KMS-11 (cell line): Measurements from ENCODE around the gene HTR1E.
A peak's percentile ranks its signal among the peaks of the same experiment; 100 is the strongest.

ENCODE experiments used
- H2AFZ ChIP-seq: fragments of 200-600 bp; sonication (generic); 2 replicates; pipeline ENCODE4 v1.6.1; 2016; ENCODE audit warnings: antibody characterized with exemption, mixed run types, low read depth
- H3K27ac ChIP-seq: fragments of 200-600 bp; sonication (generic); 2 replicates; pipeline ENCODE4 v1.6.1; 2016; ENCODE audit warnings: mild to moderate bottlenecking, mixed run types
- H3K27me3 ChIP-seq: fragments of 200-600 bp; sonication (generic); 2 replicates; pipeline ENCODE4 v1.6.1; 2017; ENCODE audit warnings: mild to moderate bottlenecking, low read depth, mixed run types, moderate library complexity; ENCODE audit not compliant: insufficient read depth
- H3K36me3 ChIP-seq: fragments of 200-600 bp; sonication (generic); 2 replicates; pipeline ENCODE4 v1.6.1; 2017; ENCODE audit warnings: mild to moderate bottlenecking, mixed run types; ENCODE audit not compliant: insufficient read depth
- H3K4me1 ChIP-seq: fragments of 200-600 bp; sonication (generic); 2 replicates; pipeline ENCODE4 v1.6.1; 2016; ENCODE audit warnings: mild to moderate bottlenecking, low read depth, mixed run types; ENCODE audit not compliant: poor library complexity, severe bottlenecking
- H3K4me2 ChIP-seq: fragments of 200-600 bp; sonication (generic); 2 replicates; pipeline ENCODE4 v1.7.0; 2016; ENCODE audit warnings: mild to moderate bottlenecking, mixed run types
- H3K4me3 ChIP-seq: fragments of 200-600 bp; sonication (generic); IDR thresholded peaks from 2 replicates; pipeline ENCODE4 v1.6.1; 2017; ENCODE audit warnings: low read depth, low read length, mixed read lengths; ENCODE audit not compliant: insufficient read depth
- H3K79me2 ChIP-seq: fragments of 200-600 bp; sonication (generic); 2 replicates; pipeline ENCODE4 v1.6.1; 2016; ENCODE audit warnings: low read depth, mixed run types; ENCODE audit not compliant: insufficient read depth
- H3K9ac ChIP-seq: fragments of 200-600 bp; sonication (generic); 2 replicates; pipeline ENCODE4 v1.6.1; 2016; ENCODE audit warnings: mild to moderate bottlenecking, mixed run types
- H4K20me1 ChIP-seq: fragments of 200-600 bp; sonication (generic); 2 replicates; pipeline ENCODE4 v1.6.1; 2016; ENCODE audit warnings: mild to moderate bottlenecking, mixed run types; ENCODE audit not compliant: insufficient read depth
- TF ChIP-seq, protein P1 (sequence below): fragments of 200-600 bp; sonication (generic); conservative IDR thresholded peaks from 2 replicates; pipeline ENCODE4 v1.6.1; 2017; ENCODE audit warnings: low read depth, mild to moderate bottlenecking, antibody characterized with exemption, low read length, moderate library complexity, mixed read lengths

Gene HTR1E

DNA sequence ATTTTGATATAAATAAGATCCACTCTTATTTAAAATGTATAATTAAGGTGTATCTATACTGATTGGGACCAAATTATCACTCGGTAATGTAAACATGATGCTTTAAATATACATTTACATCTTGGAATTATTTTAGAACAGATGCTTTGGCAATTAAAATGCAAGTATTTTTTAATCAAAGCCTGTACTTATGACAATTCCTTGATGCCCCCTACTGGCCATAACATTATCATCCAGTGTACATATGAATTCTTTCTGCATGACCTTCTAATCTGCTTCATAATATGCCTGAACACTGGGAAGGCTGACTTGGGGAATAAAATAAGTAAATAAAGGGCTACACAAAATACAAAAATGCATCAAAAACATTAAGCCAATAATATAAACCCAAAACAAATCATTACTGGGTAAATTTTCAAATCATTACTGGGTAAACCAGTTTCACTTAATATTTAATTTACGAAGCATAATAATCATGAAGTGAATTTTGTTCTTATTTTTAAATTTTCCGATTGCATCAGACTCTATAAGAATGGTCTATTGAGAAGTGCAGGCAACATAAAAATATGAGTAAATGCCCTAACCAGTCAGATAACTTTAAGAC is 92.5 kb downstream of the HTR1E start:
- no peaks in the 10 kb centered on the region for H3K27me3 ChIP-seq
- no peak overlapping the region for H2AFZ ChIP-seq
- H3K27ac ChIP-seq: no peak overlapping the region
- H3K4me2 ChIP-seq: no peak overlapping the region
- no peaks in the 10 kb centered on the region for H3K4me1 ChIP-seq
- no peak overlapping the region for H3K9ac ChIP-seq
- no peaks in the 10 kb centered on the region for H4K20me1 ChIP-seq
- no peaks in the 10 kb centered on the region for H3K36me3 ChIP-seq
- H3K4me3 ChIP-seq: no peak overlapping the region
- no peaks in the 10 kb centered on the region for H3K79me2 ChIP-seq
- TF ChIP-seq, protein P1, sequence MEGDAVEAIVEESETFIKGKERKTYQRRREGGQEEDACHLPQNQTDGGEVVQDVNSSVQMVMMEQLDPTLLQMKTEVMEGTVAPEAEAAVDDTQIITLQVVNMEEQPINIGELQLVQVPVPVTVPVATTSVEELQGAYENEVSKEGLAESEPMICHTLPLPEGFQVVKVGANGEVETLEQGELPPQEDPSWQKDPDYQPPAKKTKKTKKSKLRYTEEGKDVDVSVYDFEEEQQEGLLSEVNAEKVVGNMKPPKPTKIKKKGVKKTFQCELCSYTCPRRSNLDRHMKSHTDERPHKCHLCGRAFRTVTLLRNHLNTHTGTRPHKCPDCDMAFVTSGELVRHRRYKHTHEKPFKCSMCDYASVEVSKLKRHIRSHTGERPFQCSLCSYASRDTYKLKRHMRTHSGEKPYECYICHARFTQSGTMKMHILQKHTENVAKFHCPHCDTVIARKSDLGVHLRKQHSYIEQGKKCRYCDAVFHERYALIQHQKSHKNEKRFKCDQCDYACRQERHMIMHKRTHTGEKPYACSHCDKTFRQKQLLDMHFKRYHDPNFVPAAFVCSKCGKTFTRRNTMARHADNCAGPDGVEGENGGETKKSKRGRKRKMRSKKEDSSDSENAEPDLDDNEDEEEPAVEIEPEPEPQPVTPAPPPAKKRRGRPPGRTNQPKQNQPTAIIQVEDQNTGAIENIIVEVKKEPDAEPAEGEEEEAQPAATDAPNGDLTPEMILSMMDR: peak; percentile 77

DNA sequence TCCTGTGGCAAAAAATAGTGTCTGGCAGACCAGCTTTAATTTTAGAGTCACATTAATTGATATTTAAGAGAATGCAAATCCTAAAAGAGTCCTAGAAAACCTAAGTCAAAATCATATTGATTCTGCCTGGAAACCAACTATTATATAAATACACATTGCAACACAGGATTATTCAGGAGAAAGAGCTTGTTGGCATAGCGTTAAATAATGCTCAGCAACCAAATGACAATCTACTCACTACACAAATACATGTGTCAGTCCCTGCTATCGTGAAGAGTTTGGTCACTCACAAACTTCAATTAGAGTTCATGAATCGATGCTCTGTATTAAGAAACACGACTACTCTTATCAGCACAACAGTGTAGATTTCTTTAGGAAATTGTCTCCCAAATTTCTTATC is 103.4 kb downstream of the HTR1E start:
- H3K27me3 ChIP-seq: no peaks in the 10 kb centered on the region
- H3K4me1 ChIP-seq: no peaks in the 10 kb centered on the region
- no peak overlapping the region for H3K4me2 ChIP-seq
- H3K27ac ChIP-seq: no peak overlapping the region
- no peak overlapping the region for H3K9ac ChIP-seq
- no peak overlapping the region for H2AFZ ChIP-seq
- H3K79me2 ChIP-seq: no peaks in the 10 kb centered on the region
- no peaks in the 10 kb centered on the region for H4K20me1 ChIP-seq
- TF ChIP-seq, protein P1: no peak
- no peaks in the 10 kb centered on the region for H3K36me3 ChIP-seq
- no peak overlapping the region for H3K4me3 ChIP-seq

DNA sequence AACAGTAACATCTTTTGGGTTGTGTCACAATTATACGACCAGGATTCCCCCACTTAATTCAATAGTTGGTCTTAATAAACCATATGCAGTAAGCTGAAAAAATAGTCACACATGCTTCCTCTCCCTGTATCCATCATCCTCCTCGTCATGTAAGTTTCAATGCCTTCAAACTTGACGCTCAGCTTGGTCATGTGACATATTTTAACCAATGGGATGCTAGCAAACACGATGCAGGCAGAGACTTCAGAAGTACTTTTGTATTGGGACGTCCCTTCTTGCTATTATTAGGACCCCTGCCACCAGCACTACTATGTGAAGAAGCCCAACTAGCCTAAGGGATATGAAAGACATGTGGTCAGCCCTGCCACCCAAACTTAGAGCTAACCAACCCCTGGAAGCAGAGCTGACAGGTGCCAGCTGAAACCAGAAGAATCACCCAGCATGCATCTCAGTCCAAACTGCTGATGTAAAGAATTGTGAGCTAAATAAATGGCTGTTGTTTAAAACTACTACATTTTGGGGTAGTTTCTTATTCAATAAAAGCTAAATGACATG is 108.3 kb downstream of the HTR1E start:
- Histone ChIP-seq H4K20me1 (no peaks in the 10 kb centered on the region), H3K79me2 (no peaks in the 10 kb centered on the region), H3K36me3 (no peaks in the 10 kb centered on the region), H3K27me3 (no peaks in the 10 kb centered on the region), H3K4me2 (no peak overlapping the region), H2AFZ (no peak overlapping the region), H3K4me1 (no peaks in the 10 kb centered on the region), H3K9ac (no peak overlapping the region), H3K4me3 (no peak overlapping the region), H3K27ac (no peak overlapping the region)
- TF ChIP-seq, protein P1: no peak

DNA sequence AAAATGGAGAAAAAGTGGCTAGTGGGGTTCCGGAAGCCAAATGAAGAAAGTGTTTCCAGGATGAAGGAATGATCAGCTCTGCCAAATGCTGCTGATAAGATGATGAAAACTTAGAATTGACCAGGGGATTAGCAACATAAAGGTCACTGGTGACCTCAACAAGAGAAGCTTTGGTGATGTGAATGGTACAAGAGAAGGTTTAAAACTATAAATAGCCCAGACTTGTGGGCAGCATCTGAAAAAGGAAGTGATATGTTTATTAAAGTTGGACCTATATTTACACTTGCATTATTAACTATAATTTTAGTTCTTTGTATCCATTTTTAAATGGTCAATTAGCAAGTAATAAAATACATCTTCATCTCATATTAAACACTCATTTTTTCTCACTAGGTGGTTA is 112.5 kb downstream of the HTR1E start:
- Histone ChIP-seq H3K36me3 (no peaks in the 10 kb centered on the region), H2AFZ (no peak overlapping the region), H3K9ac (no peak overlapping the region), H3K4me3 (no peak overlapping the region), H3K4me1 (no peaks in the 10 kb centered on the region), H3K79me2 (no peaks in the 10 kb centered on the region), H3K27me3 (no peaks in the 10 kb centered on the region), H3K4me2 (no peak overlapping the region), H3K27ac (no peak overlapping the region), H4K20me1 (no peaks in the 10 kb centered on the region)
- TF ChIP-seq, protein P1: no peak
